Measurements from ENCODE around the gene IL23R.

DNA sequence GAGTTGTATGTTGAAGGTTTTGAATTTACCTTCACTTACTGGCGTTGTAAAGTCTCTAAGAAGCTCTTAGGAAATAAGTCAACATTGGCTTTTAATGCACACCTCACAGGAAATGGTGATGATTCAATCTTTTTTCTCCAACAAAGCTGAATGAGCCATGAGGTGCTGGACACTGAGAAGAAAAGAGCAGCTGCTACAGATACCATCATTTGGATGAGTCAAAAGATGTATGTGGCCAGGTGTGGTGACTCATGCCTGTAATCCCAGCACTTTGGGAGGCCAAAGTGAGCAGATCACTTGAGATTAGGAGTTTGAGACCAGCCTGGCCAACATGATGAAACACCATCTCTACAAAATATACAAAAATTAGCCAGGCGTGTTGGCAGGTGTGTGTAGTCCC lies 3.3 kb upstream of the IL23R start:
- TF ChIP-seq POLR2A (IDR thresholded peaks at IDR 0.05), result no peak
- TF ChIP-seq CTCF (IDR thresholded peaks at IDR 0.05), result no peak
- TF ChIP-seq EP300 (IDR thresholded peaks at IDR 0.05), result no peak
